Measurements from ENCODE around the gene DSG1.
"Not testable (repeated sequence)": the region's sequence is repeated elsewhere in the genome, so short reads cannot be mapped to it uniquely, and the experiment has no call there.

DSG1 gene

DNA sequence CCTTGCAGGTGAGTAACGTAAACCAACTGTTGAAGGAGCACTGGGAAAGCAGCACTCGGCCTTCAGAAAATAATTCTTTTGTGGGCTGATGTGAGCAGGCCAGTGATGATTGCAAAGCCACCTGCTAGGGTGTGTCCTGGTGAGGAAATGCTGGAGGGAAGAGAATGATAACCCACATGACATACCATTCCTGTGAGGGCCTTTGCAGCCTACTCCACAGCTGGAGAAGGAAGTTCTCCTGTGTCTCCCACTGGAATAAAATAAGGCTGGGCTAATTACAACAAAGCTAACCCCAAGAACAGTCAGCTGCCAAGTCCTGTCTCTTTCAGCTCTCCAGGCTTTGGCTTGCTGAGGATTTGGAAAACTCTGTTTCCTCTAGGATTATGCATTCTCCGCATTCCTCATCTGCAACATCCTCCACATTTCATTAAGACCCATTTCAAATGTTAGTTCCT is 16.7 kb upstream of the DSG1 start:
- Mint-ChIP-seq H3K4me1 (ENCODE audit: low read depth) (no peaks in the 10 kb centered on the region), H3K4me3 (no peak overlapping the region)

DNA sequence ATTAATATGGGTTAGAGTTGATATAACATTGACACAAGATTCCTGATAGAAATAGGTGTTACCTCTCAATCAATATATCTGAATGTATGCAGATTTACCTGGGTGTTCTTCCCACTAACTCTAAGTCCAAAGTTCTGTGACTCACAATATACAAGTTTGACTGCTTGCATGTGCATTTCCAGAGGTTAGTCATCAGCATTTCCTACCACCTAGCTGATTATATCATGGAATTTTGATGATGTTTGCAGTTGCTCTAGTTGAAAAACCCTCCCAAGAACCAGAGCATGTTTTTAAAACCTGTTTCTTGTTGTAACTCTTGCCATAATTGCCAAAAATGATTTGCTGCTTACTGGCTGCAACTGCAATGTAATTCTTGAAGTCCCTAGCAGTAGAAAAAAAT is 15.0 kb upstream of the DSG1 start:
- Mint-ChIP-seq H3K9me3 (no peaks in the 10 kb centered on the region), H3K27ac (no peak overlapping the region), H3K27me3 (no peaks in the 10 kb centered on the region), H3K4me1 (ENCODE audit: low read depth) (no peaks in the 10 kb centered on the region), H3K36me3 (ENCODE audit: low read depth) (no peaks in the 10 kb centered on the region), H3K4me3 (no peak overlapping the region)
- intact Hi-C loops (cut with micrococcal nuclease), result no loop called here

More for the DNA sequence above, 16.7 kb upstream of the DSG1 start:
- intact Hi-C loops (cut with micrococcal nuclease), result no loop called here
- Mint-ChIP-seq H3K27me3 (no peaks in the 10 kb centered on the region), H3K27ac (no peak overlapping the region), H3K9me3 (no peaks in the 10 kb centered on the region), H3K36me3 (ENCODE audit: low read depth) (no peaks in the 10 kb centered on the region)

DNA sequence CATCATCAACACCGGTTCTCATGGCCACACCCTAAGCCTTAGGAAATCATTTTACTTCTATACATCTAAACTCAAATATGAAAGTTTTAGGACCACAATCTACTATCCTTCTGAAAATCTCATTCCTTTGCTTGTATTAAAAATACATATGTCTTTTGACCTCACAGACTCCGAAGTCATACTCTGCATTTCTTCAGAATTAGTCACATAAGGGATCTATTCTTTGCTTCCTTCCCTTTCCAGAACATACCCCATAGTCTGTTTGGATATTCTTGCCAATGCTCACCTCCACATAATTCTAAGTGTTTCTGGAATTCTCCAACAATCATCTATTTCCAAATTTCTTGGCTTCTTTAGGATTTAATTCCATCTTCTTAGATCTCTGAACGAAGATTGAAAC is 14.2 kb upstream of the DSG1 start:
- H3K9me3 Mint-ChIP-seq, result no peaks in the 10 kb centered on the region
- no peaks in the 10 kb centered on the region for H3K27me3 Mint-ChIP-seq
- no peak overlapping the region for H3K27ac Mint-ChIP-seq
- no peaks in the 10 kb centered on the region for H3K4me1 Mint-ChIP-seq (ENCODE audit: low read depth)
- H3K36me3 Mint-ChIP-seq (ENCODE audit: low read depth), result no peaks in the 10 kb centered on the region
- intact Hi-C loops (cut with micrococcal nuclease), result no loop called here
- no peak overlapping the region for H3K4me3 Mint-ChIP-seq

DNA sequence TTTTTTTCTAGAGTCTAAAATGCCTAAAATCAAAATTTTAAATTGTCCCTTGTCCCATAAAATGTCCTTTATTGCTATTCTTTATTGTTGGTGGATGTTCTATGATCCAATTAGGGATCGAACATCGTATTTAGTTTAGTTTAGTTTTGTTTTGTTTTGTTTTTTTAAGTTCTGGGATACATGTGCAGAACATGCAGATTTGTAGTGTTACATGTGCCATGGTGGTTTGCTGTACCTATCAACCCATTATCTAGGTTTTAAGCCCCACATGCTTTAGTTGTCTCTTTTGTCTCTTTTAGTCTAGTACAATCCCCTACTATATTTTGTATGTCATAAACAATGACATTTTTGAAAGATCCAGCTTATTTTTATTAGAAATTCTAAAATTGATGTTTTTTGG is 8.8 kb upstream of the DSG1 start:
- Mint-ChIP-seq H3K4me1 (ENCODE audit: low read depth) (no peaks in the 10 kb centered on the region), H3K9me3 (no peaks in the 10 kb centered on the region), H3K36me3 (ENCODE audit: low read depth) (no peaks in the 10 kb centered on the region), H3K27ac (no peak overlapping the region), H3K4me3 (no peak overlapping the region), H3K27me3 (no peaks in the 10 kb centered on the region)
- intact Hi-C loops (cut with micrococcal nuclease), result no loop called here

DNA sequence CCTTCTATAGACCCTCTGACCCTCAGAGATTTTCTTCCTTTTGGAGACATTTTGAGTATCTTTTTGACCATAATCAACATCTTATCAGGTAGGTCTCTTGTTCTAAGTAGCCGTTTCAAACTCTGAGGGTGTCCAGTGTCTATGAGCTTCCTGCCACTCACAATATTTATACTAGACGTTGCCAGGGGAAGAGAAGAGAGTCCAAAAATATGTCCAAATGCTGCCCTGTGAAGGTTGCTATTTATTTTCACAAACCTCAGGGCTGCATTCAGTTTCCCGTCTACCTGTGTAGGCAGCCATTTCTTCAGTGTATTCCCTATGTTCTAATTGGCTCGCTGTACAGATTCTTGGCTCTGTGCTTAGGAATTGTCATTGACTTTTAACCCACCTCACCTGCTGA is 986 bp upstream of the DSG1 start:
- H3K36me3 Mint-ChIP-seq (ENCODE audit: low read depth), result no peaks in the 10 kb centered on the region
- no peak overlapping the region for H3K4me3 Mint-ChIP-seq
- H3K4me1 Mint-ChIP-seq (ENCODE audit: low read depth), result no peaks in the 10 kb centered on the region
- H3K9me3 Mint-ChIP-seq, result no peaks in the 10 kb centered on the region
- no peaks in the 10 kb centered on the region for H3K27me3 Mint-ChIP-seq
- intact Hi-C loops (cut with micrococcal nuclease), result no loop called here
- no peak overlapping the region for H3K27ac Mint-ChIP-seq

DNA sequence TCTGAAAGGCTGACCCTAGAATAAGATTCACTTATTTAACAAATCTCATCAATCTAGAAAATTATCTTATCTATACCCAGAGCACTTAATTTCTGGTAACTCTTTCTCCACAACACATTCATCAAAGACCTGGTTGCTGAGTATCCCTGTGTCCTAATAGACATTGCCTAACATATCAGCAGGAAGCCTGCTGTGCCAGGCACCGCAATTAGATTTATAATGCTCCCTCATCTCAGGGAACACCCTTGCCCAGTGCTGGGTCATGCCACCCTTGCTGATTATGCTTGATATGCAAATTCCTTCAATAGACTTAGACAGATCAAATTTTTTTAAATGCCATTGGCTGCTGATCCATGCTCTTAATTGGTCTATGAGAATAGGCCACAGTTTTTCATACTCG is 3.8 kb downstream of the DSG1 start:
- Mint-ChIP-seq H3K4me1 (ENCODE audit: low read depth) (no peaks in the 10 kb centered on the region), H3K36me3 (ENCODE audit: low read depth) (no peaks in the 10 kb centered on the region), H3K4me3 (no peak overlapping the region), H3K27ac (no peak overlapping the region), H3K27me3 (no peaks in the 10 kb centered on the region), H3K9me3 (no peaks in the 10 kb centered on the region)
- intact Hi-C loops (cut with micrococcal nuclease), result no loop called here

- intact Hi-C loops (cut with micrococcal nuclease), result no loop called here
- Mint-ChIP-seq H3K36me3 (ENCODE audit: low read depth) (no peaks in the 10 kb centered on the region), H3K27ac (no peak overlapping the region), H3K9me3 (no peaks in the 10 kb centered on the region), H3K4me1 (ENCODE audit: low read depth) (no peaks in the 10 kb centered on the region), H3K4me3 (no peak overlapping the region), H3K27me3 (no peaks in the 10 kb centered on the region)
These were observed 7.1 kb downstream of the DSG1 start for GRCh38 chr18:31325051-31325450.

GRCh38 chr18:31329787-31330438 is 12.0 kb downstream of the DSG1 start:
- Mint-ChIP-seq H3K27me3 (no peaks in the 10 kb centered on the region), H3K4me3 (no peak overlapping the region), H3K36me3 (ENCODE audit: low read depth) (no peaks in the 10 kb centered on the region), H3K4me1 (ENCODE audit: low read depth) (no peaks in the 10 kb centered on the region), H3K27ac (no peak overlapping the region), H3K9me3 (no peaks in the 10 kb centered on the region)
- intact Hi-C loops (cut with micrococcal nuclease), result no loop called here

GRCh38 chr18:31343454-31343853 is 25.5 kb downstream of the DSG1 start:
- Mint-ChIP-seq H3K4me3 (no peak overlapping the region), H3K9me3 (no peaks in the 10 kb centered on the region), H3K4me1 (ENCODE audit: low read depth) (no peaks in the 10 kb centered on the region), H3K27me3 (no peaks in the 10 kb centered on the region), H3K36me3 (ENCODE audit: low read depth) (no peaks in the 10 kb centered on the region), H3K27ac (no peak overlapping the region)
- intact Hi-C loops (cut with micrococcal nuclease), result no loop called here

GRCh38 chr18:31353336-31353735 is 35.4 kb downstream of the DSG1 start:
- H3K27ac Mint-ChIP-seq; intact Hi-C loops (cut with micrococcal nuclease); H3K4me1 Mint-ChIP-seq (ENCODE audit: low read depth); H3K4me3 Mint-ChIP-seq; H3K27me3 Mint-ChIP-seq; H3K36me3 Mint-ChIP-seq (ENCODE audit: low read depth): not testable (repeated sequence)
- H3K9me3 Mint-ChIP-seq, result peaks cover 13% of the 10 kb centered on the region

- H3K4me3 Mint-ChIP-seq, result no peak overlapping the region
- peaks cover 13% of the 10 kb centered on the region for H3K9me3 Mint-ChIP-seq
- H3K27me3 Mint-ChIP-seq, result no peaks in the 10 kb centered on the region
- no peaks in the 10 kb centered on the region for H3K36me3 Mint-ChIP-seq (ENCODE audit: low read depth)
- H3K4me1 Mint-ChIP-seq (ENCODE audit: low read depth), result no peaks in the 10 kb centered on the region
- intact Hi-C loops (cut with micrococcal nuclease), result no loop called here
- no peak overlapping the region for H3K27ac Mint-ChIP-seq
These were observed 37.0 kb downstream of the DSG1 start for GRCh38 chr18:31354990-31355389.

GRCh38 chr18:31356025-31356424 is 38.1 kb downstream of the DSG1 start:
- intact Hi-C loops (cut with micrococcal nuclease), result no loop called here

DNA sequence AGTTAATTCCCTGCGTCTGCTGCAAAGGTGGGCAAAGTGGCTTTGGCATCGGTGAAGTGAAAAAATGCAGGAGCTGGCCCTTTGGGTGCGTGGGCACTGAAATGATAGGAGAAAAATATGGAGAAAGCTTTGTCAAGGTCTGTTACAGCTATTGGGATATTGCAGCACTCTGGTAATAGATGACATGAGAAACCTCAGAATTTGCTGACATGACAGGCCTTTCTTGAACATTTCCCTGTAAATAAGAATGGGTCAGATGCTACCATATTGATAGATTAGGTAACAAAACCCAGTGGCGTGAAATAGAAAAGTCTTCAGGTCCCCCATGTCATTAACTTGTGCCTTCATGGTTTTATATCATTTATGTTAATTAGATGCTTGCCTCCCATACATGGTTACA is 46.2 kb downstream of the DSG1 start:
- no peaks in the 10 kb centered on the region for H3K27me3 Mint-ChIP-seq
- no peaks in the 10 kb centered on the region for H3K4me1 Mint-ChIP-seq (ENCODE audit: low read depth)
- H3K27ac Mint-ChIP-seq, result no peak overlapping the region
- no peak overlapping the region for H3K4me3 Mint-ChIP-seq
- H3K9me3 Mint-ChIP-seq, result peaks cover 9% of the 10 kb centered on the region
- H3K36me3 Mint-ChIP-seq (ENCODE audit: low read depth), result no peaks in the 10 kb centered on the region
- intact Hi-C loops (cut with micrococcal nuclease), result no loop called here

More at GRCh38 chr18:31356025-31356424, 38.1 kb downstream of the DSG1 start:
- H3K27me3 Mint-ChIP-seq, result no peaks in the 10 kb centered on the region
- no peaks in the 10 kb centered on the region for H3K4me1 Mint-ChIP-seq (ENCODE audit: low read depth)
- H3K9me3 Mint-ChIP-seq, result peaks cover 13% of the 10 kb centered on the region
- H3K4me3 Mint-ChIP-seq, result no peak overlapping the region
- H3K36me3 Mint-ChIP-seq (ENCODE audit: low read depth), result no peaks in the 10 kb centered on the region
- no peak overlapping the region for H3K27ac Mint-ChIP-seq

GRCh38 chr18:31369478-31369877 is 51.5 kb downstream of the DSG1 start:
- H3K36me3 Mint-ChIP-seq (ENCODE audit: low read depth), result no peaks in the 10 kb centered on the region
- no peaks in the 10 kb centered on the region for H3K4me1 Mint-ChIP-seq (ENCODE audit: low read depth)
- no peak overlapping the region for H3K27ac Mint-ChIP-seq
- no peaks in the 10 kb centered on the region for H3K27me3 Mint-ChIP-seq
- no peaks in the 10 kb centered on the region for H3K9me3 Mint-ChIP-seq
- H3K4me3 Mint-ChIP-seq, result no peak overlapping the region
- intact Hi-C loops (cut with micrococcal nuclease), result no loop called here

DNA sequence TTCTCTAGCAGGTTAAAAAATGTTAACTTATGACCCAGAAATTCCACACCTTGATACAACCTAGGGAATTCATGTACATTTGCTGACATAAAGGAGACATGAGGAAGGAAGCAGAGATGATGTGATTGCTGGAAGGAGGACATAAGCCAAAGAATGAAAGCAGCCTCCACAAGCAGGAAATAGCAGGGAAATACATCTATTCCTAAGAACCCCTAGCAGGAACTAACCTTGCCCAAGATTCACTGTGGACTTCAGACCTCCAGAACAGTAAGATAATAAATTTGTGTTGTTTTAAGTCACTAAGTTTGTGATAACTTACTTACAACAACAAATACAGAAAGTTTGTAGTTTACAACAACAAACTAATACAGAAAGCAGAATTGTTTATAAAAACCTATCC is 54.0 kb downstream of the DSG1 start:
- Mint-ChIP-seq H3K36me3 (ENCODE audit: low read depth) (no peaks in the 10 kb centered on the region), H3K9me3 (no peaks in the 10 kb centered on the region), H3K27ac (no peak overlapping the region), H3K27me3 (no peaks in the 10 kb centered on the region), H3K4me1 (ENCODE audit: low read depth) (no peaks in the 10 kb centered on the region), H3K4me3 (no peak overlapping the region)
- intact Hi-C loops (cut with micrococcal nuclease), result no loop called here

Data from dendritic cell treated with granulocyte-macrophage colony-stimulating factor and Interleukin-4, amounts not matched to agents 40 ng/mL and 50 ng/mL, for 4 days (primary cell).